Measurements from ENCODE around the gene CCDC126. TPM values are rescaled to one million over a fixed set of nuclear protein-coding genes. Genes with fewer than 3 reads are reported as not detected.
A peak's percentile ranks its signal among the peaks of the same experiment; 100 is the strongest.

The CCDC126 gene
- total RNA-seq, 4 donors from 2014 or later: 14.5 to 22.8 (median 14.6) TPM; not detected in 1

DNA sequence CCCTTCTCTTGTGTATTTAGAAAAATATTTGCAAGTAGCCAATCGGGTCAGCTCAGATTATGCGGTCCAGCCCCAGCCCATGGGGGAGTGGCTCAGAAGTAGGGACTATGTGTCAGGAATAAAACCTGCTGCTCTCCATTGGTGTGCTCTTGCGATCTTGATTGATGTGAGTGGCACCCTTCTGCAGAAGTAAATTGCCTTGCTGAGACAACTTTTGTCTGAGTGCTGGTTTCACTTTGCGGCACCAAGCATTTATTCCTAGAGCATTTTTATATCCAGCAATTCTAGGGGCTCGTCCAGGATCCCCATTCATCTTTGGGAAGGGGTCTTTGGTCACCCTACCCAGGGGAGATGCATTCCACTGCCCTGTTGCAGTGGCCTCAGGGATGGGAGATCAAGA lies 56.8 kb downstream of the CCDC126 start:
- 89% methylated on average over 5 of the region's 5 CpGs; no CpG with 5 or more reads in 1 of the 2 donors for WGBS, 2 donors (ENCODE audit: low coverage in 1 of 2)
- Histone ChIP-seq H3K4me3 (no peak overlapping the region), H3K36me3 (no peaks in the 10 kb centered on the region), H3K27ac (no peak overlapping the region), H3K4me1 (no peaks in the 10 kb centered on the region), H3K27me3 (no peaks in the 10 kb centered on the region), H3K9me3 (peaks cover 7 to 14% of the 10 kb centered on the region in 2 donors)
- in situ Hi-C loops (cut with MboI; ENCODE audit: low pct_ligation_motif_present in 1 of 4, low pct_unique_long_range_greater_than_20kb in 1 of 4, low sequenced_read_pairs in 3 of 4) (no loop called here), intact Hi-C loops (cut with DNase I; ENCODE audit: low total_unique reads) (no loop called here)
- DNase-seq: no peak
- TF ChIP-seq POLR2AphosphoS5 (IDR thresholded peaks at IDR 0.05) (no peak), EP300 (IDR thresholded peaks at IDR 0.05; ENCODE audit: low read depth) (no peak), POLR2A (IDR thresholded peaks at IDR 0.05) (no peak)
- TF ChIP-seq, protein P1, sequence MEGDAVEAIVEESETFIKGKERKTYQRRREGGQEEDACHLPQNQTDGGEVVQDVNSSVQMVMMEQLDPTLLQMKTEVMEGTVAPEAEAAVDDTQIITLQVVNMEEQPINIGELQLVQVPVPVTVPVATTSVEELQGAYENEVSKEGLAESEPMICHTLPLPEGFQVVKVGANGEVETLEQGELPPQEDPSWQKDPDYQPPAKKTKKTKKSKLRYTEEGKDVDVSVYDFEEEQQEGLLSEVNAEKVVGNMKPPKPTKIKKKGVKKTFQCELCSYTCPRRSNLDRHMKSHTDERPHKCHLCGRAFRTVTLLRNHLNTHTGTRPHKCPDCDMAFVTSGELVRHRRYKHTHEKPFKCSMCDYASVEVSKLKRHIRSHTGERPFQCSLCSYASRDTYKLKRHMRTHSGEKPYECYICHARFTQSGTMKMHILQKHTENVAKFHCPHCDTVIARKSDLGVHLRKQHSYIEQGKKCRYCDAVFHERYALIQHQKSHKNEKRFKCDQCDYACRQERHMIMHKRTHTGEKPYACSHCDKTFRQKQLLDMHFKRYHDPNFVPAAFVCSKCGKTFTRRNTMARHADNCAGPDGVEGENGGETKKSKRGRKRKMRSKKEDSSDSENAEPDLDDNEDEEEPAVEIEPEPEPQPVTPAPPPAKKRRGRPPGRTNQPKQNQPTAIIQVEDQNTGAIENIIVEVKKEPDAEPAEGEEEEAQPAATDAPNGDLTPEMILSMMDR (IDR thresholded peaks at IDR 0.05): no peak

DNA sequence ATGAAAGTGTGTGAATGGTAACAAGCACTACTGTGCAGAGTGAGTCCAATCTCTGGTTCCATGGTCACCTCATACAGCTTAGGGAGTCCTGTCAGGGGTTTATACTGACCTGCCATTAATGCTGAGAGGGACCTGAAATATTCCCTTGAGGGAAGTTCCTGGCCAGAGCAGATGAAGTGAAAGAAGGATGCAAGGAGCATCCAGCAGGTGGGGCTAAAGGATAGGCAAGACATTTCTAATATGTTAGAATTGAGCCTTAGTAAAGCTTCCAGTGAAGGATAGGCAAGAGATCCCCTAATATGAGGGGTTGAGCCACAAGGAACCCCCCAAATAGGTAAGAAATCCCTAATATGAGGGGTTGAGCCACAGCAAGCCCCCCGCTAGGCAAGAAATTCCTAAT lies 57.3 kb downstream of the CCDC126 start:
- in situ Hi-C loops (cut with MboI; ENCODE audit: low pct_ligation_motif_present in 1 of 4, low pct_unique_long_range_greater_than_20kb in 1 of 4, low sequenced_read_pairs in 3 of 4): no loop called here
- Histone ChIP-seq H3K4me1 (no peaks in the 10 kb centered on the region), H3K27me3 (no peaks in the 10 kb centered on the region), H3K27ac (no peak overlapping the region), H3K4me3 (no peak overlapping the region), H3K36me3 (no peaks in the 10 kb centered on the region), H3K9me3 (peaks cover 7 to 14% of the 10 kb centered on the region in 2 donors)
- intact Hi-C loops (cut with DNase I; ENCODE audit: low total_unique reads): no loop called here
- WGBS, 2 donors (ENCODE audit: low coverage in 1 of 2): 8% methylated on average over 1 of the region's 1 CpG; no CpG with 5 or more reads in 1 of the 2 donors
- peak; percentile 28 for DNase-seq
- no peak for TF ChIP-seq POLR2A (IDR thresholded peaks at IDR 0.05)
- TF ChIP-seq, protein P1 (IDR thresholded peaks at IDR 0.05): peak in 4 of 5 experiments; percentile 23 to 44 (median 38)

- in situ Hi-C loops (cut with MboI; ENCODE audit: low pct_ligation_motif_present in 1 of 4, low pct_unique_long_range_greater_than_20kb in 1 of 4, low sequenced_read_pairs in 3 of 4): no loop called here
These were observed 58.3 kb downstream of the CCDC126 start for GRCh38 chr7:23655433-23655832.

DNA sequence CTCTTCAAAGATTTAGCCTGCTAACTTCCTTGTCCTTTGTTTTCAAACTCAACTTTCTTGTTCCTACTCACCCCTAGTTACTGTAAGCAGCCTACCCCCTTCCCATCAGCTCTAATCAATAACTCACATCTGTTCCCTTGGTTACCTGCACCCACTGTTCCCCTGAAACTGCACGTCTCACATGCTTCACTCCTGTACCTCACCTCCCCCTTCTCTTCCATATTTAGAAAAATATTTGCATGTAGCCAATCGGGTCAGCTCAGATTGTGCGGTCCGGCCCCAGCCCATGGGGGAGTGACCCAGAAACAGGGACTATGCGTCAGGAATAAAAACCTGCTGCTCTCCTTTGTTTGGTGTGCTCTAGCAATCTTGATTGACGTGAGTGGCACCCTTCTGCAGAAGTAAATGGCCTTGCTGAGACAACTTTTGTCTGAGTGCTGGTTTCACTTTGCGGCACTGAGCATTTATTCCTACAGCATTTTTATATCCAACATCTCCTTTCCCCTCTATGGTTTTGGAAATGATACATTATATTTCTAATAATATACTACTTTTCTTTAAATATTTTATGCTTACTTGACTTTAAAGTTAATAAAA lies 61.7 kb downstream of the CCDC126 start:
- TF ChIP-seq EP300 (IDR thresholded peaks at IDR 0.05; ENCODE audit: low read depth): no peak
- TF ChIP-seq POLR2AphosphoS5 (IDR thresholded peaks at IDR 0.05): no peak
- TF ChIP-seq, protein P1 (IDR thresholded peaks at IDR 0.05): no peak
- no peak for TF ChIP-seq POLR2A (IDR thresholded peaks at IDR 0.05)
- Histone ChIP-seq H3K36me3 (no peaks in the 10 kb centered on the region), H3K4me1 (no peaks in the 10 kb centered on the region), H3K27ac (no peak overlapping the region), H3K4me3 (no peak overlapping the region), H3K9me3 (peaks cover 5 to 6% of the 10 kb centered on the region in 2 donors), H3K27me3 (no peaks in the 10 kb centered on the region)
- DNase-seq: no peak
- in situ Hi-C loops (cut with MboI; ENCODE audit: low pct_ligation_motif_present in 1 of 4, low pct_unique_long_range_greater_than_20kb in 1 of 4, low sequenced_read_pairs in 3 of 4): no loop called here
- intact Hi-C loops (cut with DNase I; ENCODE audit: low total_unique reads): no loop called here
- 72 to 81% methylated on average over 5 to 7 of the region's 7 CpGs for WGBS, 2 donors (ENCODE audit: low coverage in 1 of 2)

More at GRCh38 chr7:23655433-23655832, 58.3 kb downstream of the CCDC126 start:
- TF ChIP-seq POLR2A (IDR thresholded peaks at IDR 0.05): no peak
- no peak for TF ChIP-seq POLR2AphosphoS5 (IDR thresholded peaks at IDR 0.05)
- TF ChIP-seq EP300 (IDR thresholded peaks at IDR 0.05; ENCODE audit: low read depth): no peak
- TF ChIP-seq, protein P1 (IDR thresholded peaks at IDR 0.05): no peak
- Histone ChIP-seq H3K27ac (no peak overlapping the region), H3K4me3 (no peak overlapping the region), H3K36me3 (no peaks in the 10 kb centered on the region), H3K4me1 (no peaks in the 10 kb centered on the region), H3K9me3 (peaks cover 7 to 14% of the 10 kb centered on the region in 2 donors), H3K27me3 (no peaks in the 10 kb centered on the region)
- WGBS, 2 donors (ENCODE audit: low coverage in 1 of 2): 92 to 97% methylated on average over 2 to 22 of the region's 22 CpGs
- intact Hi-C loops (cut with DNase I; ENCODE audit: low total_unique reads): no loop called here
- no peak for DNase-seq

All from transverse colon (tissue), 4 donors.